ENCODE data around the gene VSNL1. TPM values are rescaled to one million over a fixed set of nuclear protein-coding genes. Genes with fewer than 3 reads are reported as not detected.

VSNL1 gene
- total RNA-seq, 1 experiment from 2014 or later = not detected

DNA sequence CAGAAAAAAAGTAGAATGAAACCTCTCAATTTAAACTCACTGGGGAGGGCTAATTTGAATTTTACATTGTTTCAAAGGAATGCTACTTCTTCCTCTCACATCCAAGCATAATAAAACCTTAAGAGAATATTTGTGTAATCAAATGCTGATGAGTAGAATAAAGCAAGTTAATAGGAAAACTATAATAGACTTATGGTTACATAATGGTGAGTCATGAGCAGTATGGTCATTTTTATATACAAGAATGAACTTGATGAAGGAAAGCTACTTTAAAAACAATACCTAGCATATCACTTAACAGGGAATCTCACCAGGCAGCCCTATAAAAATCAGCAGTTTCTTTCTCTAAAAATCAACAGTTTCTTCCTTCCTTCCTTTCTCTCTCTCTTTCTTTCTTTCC is 80.3 kb downstream of the VSNL1 start:
- Histone ChIP-seq H3K4me2 (ENCODE audit: low read length) (peak overlapping the region; percentile 30), H3F3A (ENCODE audit: low read length, unreplicated experiment) (no peaks in the 10 kb centered on the region), H3K79me2 (ENCODE audit: low read length) (no peaks in the 10 kb centered on the region), H3K9ac (ENCODE audit: low read length) (no peak overlapping the region), H2AFZ (ENCODE audit: low read length) (no peak overlapping the region), H3K36me3 (ENCODE audit: low read depth, low read length) (no peaks in the 10 kb centered on the region), H3K4me3 (ENCODE audit: low read length) (no peak overlapping the region), H3K9me2 (replicated peaks; ENCODE audit: low read length) (no peaks in the 10 kb centered on the region), H3K4me1 (ENCODE audit: insufficient read depth, low read length) (peaks cover 30% of the 10 kb centered on the region), H3K27ac (ENCODE audit: low read length) (peak overlapping the region; percentile 30), H3K9me3 (ENCODE audit: low read length) (no peaks in the 10 kb centered on the region), H3K27me3 (ENCODE audit: low read length) (no peaks in the 10 kb centered on the region), H4K20me1 (ENCODE audit: low read length) (no peaks in the 10 kb centered on the region)
- intact Hi-C loops (cut with micrococcal nuclease) = loop anchor here (2.0 kb wide), 1 partner anchor 26 kb away; no protein-coding TSS in a partner anchor
- ChIA-PET POLR2A (ENCODE audit: unreplicated experiment) (no interaction called here), CTCF (no interaction called here)
- no peak for TF ChIP-seq EZH2phosphoT487 (IDR thresholded peaks at IDR 0.05; ENCODE audit: borderline replicate concordance, low read length)
- TF ChIP-seq, protein P1, sequence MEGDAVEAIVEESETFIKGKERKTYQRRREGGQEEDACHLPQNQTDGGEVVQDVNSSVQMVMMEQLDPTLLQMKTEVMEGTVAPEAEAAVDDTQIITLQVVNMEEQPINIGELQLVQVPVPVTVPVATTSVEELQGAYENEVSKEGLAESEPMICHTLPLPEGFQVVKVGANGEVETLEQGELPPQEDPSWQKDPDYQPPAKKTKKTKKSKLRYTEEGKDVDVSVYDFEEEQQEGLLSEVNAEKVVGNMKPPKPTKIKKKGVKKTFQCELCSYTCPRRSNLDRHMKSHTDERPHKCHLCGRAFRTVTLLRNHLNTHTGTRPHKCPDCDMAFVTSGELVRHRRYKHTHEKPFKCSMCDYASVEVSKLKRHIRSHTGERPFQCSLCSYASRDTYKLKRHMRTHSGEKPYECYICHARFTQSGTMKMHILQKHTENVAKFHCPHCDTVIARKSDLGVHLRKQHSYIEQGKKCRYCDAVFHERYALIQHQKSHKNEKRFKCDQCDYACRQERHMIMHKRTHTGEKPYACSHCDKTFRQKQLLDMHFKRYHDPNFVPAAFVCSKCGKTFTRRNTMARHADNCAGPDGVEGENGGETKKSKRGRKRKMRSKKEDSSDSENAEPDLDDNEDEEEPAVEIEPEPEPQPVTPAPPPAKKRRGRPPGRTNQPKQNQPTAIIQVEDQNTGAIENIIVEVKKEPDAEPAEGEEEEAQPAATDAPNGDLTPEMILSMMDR (conservative IDR thresholded peaks at IDR 0.05; ENCODE audit: low read depth, low read length) = no peak
- TF ChIP-seq EZH2 (IDR thresholded peaks at IDR 0.05; ENCODE audit: low read length, unreplicated experiment) = no peak
- no TSS peak for BruUV-seq (replicated peaks)
- ATAC-seq = peak; percentile 66
- DNase-seq = peak; percentile 62

DNA sequence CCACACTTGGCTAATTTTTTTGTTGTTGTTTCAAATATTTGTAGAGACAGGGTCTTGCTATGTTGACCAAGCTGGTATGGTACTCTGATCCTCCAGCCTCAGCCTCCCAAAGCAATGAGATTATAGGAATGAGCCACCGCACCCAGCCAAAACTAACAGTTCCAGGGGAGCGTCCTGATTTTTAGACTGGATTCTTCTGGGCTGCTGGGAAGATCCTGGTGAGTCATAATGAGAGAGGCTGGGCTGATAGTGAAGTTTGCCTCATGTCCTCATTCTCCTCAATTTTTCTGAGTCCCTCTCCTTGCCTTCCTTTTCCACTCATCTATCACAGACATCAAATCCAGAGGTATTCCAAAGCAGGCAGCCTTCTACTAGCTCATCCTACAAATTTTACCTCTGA is 81.3 kb downstream of the VSNL1 start:
- Histone ChIP-seq H3F3A (ENCODE audit: low read length, unreplicated experiment) (no peaks in the 10 kb centered on the region), H3K27ac (ENCODE audit: low read length) (no peak overlapping the region), H3K9ac (ENCODE audit: low read length) (no peak overlapping the region), H3K9me2 (replicated peaks; ENCODE audit: low read length) (no peaks in the 10 kb centered on the region), H3K4me2 (ENCODE audit: low read length) (no peak overlapping the region), H3K4me3 (ENCODE audit: low read length) (no peak overlapping the region), H3K79me2 (ENCODE audit: low read length) (no peaks in the 10 kb centered on the region), H3K36me3 (ENCODE audit: low read depth, low read length) (no peaks in the 10 kb centered on the region), H3K4me1 (ENCODE audit: insufficient read depth, low read length) (peaks cover 21% of the 10 kb centered on the region), H4K20me1 (ENCODE audit: low read length) (no peaks in the 10 kb centered on the region), H2AFZ (ENCODE audit: low read length) (no peak overlapping the region), H3K27me3 (ENCODE audit: low read length) (no peaks in the 10 kb centered on the region), H3K9me3 (ENCODE audit: low read length) (no peaks in the 10 kb centered on the region)
- CTCF ChIA-PET = no interaction called here
- no TSS peak for BruUV-seq (replicated peaks)
- intact Hi-C loops (cut with micrococcal nuclease) = loop anchor here (2.0 kb wide), 1 partner anchor 25 kb away; no protein-coding TSS in a partner anchor
- TF ChIP-seq EZH2 (IDR thresholded peaks at IDR 0.05; ENCODE audit: low read length, unreplicated experiment) (no peak), EZH2phosphoT487 (IDR thresholded peaks at IDR 0.05; ENCODE audit: borderline replicate concordance, low read length) (no peak)
- TF ChIP-seq, protein P1 (conservative IDR thresholded peaks at IDR 0.05; ENCODE audit: low read depth, low read length) = no peak
- peak; percentile 54 for ATAC-seq
- POLR2A ChIA-PET (ENCODE audit: unreplicated experiment) = no interaction called here
- peak; percentile 46 for DNase-seq

DNA sequence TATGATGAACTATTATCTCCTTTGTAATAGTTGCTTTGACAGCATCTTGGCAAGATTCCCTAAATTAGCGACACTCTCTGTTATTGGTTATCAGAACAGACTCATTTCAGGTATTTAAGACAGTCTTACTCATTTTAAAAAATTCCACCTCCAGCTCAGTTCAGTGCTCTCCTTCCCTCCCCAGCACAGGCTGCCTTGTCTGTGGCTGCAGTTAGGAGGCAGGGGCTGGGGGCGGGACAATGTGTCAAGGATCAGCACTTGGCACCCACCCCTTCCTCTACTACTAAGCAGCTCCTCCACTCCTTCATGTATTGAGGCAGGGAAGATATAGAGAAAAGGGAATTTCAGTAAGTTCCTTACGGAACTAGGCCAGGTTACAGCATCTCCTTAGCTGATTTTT is 85.0 kb downstream of the VSNL1 start:
- no peaks in the 10 kb centered on the region for H3K36me3 ChIP-seq (ENCODE audit: low read depth, low read length)
- no peaks in the 10 kb centered on the region for H3K79me2 ChIP-seq (ENCODE audit: low read length)
- H3K4me2 ChIP-seq (ENCODE audit: low read length) = no peak overlapping the region
- H3K4me3 ChIP-seq (ENCODE audit: low read length) = no peak overlapping the region
- H3K9me2 ChIP-seq (replicated peaks; ENCODE audit: low read length) = no peaks in the 10 kb centered on the region
- DNase-seq (no peak), ATAC-seq (no peak)
- no peaks in the 10 kb centered on the region for H3F3A ChIP-seq (ENCODE audit: low read length, unreplicated experiment)
- BruUV-seq (replicated peaks) = no TSS peak
- intact Hi-C loops (cut with micrococcal nuclease) = no loop called here
- H3K27ac ChIP-seq (ENCODE audit: low read length) = no peak overlapping the region
- H2AFZ ChIP-seq (ENCODE audit: low read length) = no peak overlapping the region
- no peak for TF ChIP-seq EZH2phosphoT487 (IDR thresholded peaks at IDR 0.05; ENCODE audit: borderline replicate concordance, low read length)
- TF ChIP-seq EZH2 (IDR thresholded peaks at IDR 0.05; ENCODE audit: low read length, unreplicated experiment) = no peak
- TF ChIP-seq, protein P1 (conservative IDR thresholded peaks at IDR 0.05; ENCODE audit: low read depth, low read length) = no peak
- H4K20me1 ChIP-seq (ENCODE audit: low read length) = no peaks in the 10 kb centered on the region
- no peaks in the 10 kb centered on the region for H3K27me3 ChIP-seq (ENCODE audit: low read length)
- H3K9me3 ChIP-seq (ENCODE audit: low read length) = peaks cover 3% of the 10 kb centered on the region; the same call in 1 of the 2 replicates
- peaks cover 15% of the 10 kb centered on the region for H3K4me1 ChIP-seq (ENCODE audit: insufficient read depth, low read length)
- no peak overlapping the region for H3K9ac ChIP-seq (ENCODE audit: low read length)
- ChIA-PET CTCF (no interaction called here), POLR2A (ENCODE audit: unreplicated experiment) (no interaction called here)
